ENCODE results near the gene SUGCT.
"Not testable (repeated sequence)": the region's sequence is repeated elsewhere in the genome, so short reads cannot be mapped to it uniquely, and the experiment has no call there.

The SUGCT gene

GRCh38 chr7:40649247-40649646 is 514.4 kb downstream of the SUGCT start (continued):
- no peak for TF ChIP-seq ZNF626 (tag by site-specific recombination; IDR thresholded peaks at IDR 0.05)
- TF ChIP-seq MEIS1 (CRISPR knock-in tag; IDR thresholded peaks at IDR 0.05; ENCODE audit: borderline replicate concordance): no peak
- TF ChIP-seq ZNF529 (tag by site-specific recombination; IDR thresholded peaks at IDR 0.05; ENCODE audit: insufficient replicate concordance): no peak

GRCh38 chr7:40650903-40651302 is 516.1 kb downstream of the SUGCT start:
- H3K36me3 ChIP-seq (ENCODE audit: control insufficient read depth in 2 of 2, insufficient read depth in 1 of 2, low read length in 2 of 2); CTCF ChIA-PET; H3K27ac ChIP-seq (ENCODE audit: extremely low read depth, low read depth, low read length); H3K4me1 ChIP-seq (ENCODE audit: control insufficient read depth, insufficient read depth, low read length); POLR2A ChIA-PET; H3K4me3 ChIP-seq (ENCODE audit: low read depth, low read length); H3K9me3 ChIP-seq (ENCODE audit: control insufficient read depth, insufficient read depth, low read depth, low read length): not testable (repeated sequence)
- TF ChIP-seq ZNF146 (tag by site-specific recombination; IDR thresholded peaks at IDR 0.05): peak; percentile 46; the same call in 1 of the 2 replicates

GRCh38 chr7:40654171-40654570 is 519.4 kb downstream of the SUGCT start:
- H3K9me3 ChIP-seq (ENCODE audit: control insufficient read depth, insufficient read depth, low read depth, low read length): no peaks in the 10 kb centered on the region
- no peak overlapping the region for H3K27ac ChIP-seq (ENCODE audit: extremely low read depth, low read depth, low read length)
- H3K4me1 ChIP-seq (ENCODE audit: control insufficient read depth, insufficient read depth, low read length): no peaks in the 10 kb centered on the region
- no peak overlapping the region for H3K4me3 ChIP-seq (ENCODE audit: low read depth, low read length)
- no peaks in the 10 kb centered on the region for H3K36me3 ChIP-seq (ENCODE audit: control insufficient read depth in 2 of 2, insufficient read depth in 1 of 2, low read length in 2 of 2)
- ChIA-PET POLR2A (no interaction called here), CTCF (no interaction called here)
- TF ChIP-seq, protein P1, sequence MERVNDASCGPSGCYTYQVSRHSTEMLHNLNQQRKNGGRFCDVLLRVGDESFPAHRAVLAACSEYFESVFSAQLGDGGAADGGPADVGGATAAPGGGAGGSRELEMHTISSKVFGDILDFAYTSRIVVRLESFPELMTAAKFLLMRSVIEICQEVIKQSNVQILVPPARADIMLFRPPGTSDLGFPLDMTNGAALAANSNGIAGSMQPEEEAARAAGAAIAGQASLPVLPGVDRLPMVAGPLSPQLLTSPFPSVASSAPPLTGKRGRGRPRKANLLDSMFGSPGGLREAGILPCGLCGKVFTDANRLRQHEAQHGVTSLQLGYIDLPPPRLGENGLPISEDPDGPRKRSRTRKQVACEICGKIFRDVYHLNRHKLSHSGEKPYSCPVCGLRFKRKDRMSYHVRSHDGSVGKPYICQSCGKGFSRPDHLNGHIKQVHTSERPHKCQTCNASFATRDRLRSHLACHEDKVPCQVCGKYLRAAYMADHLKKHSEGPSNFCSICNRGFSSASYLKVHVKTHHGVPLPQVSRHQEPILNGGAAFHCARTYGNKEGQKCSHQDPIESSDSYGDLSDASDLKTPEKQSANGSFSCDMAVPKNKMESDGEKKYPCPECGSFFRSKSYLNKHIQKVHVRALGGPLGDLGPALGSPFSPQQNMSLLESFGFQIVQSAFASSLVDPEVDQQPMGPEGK (tag by site-specific recombination; IDR thresholded peaks at IDR 0.05): no peak
- TF ChIP-seq, protein P2, sequence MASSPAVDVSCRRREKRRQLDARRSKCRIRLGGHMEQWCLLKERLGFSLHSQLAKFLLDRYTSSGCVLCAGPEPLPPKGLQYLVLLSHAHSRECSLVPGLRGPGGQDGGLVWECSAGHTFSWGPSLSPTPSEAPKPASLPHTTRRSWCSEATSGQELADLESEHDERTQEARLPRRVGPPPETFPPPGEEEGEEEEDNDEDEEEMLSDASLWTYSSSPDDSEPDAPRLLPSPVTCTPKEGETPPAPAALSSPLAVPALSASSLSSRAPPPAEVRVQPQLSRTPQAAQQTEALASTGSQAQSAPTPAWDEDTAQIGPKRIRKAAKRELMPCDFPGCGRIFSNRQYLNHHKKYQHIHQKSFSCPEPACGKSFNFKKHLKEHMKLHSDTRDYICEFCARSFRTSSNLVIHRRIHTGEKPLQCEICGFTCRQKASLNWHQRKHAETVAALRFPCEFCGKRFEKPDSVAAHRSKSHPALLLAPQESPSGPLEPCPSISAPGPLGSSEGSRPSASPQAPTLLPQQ (tag by site-specific recombination; IDR thresholded peaks at IDR 0.05): no peak
- TF ChIP-seq KLF10 (tag by site-specific recombination; IDR thresholded peaks at IDR 0.05): no peak
- TF ChIP-seq ZNF610 (tag by site-specific recombination; IDR thresholded peaks at IDR 0.05; ENCODE audit: borderline replicate concordance): no peak

DNA sequence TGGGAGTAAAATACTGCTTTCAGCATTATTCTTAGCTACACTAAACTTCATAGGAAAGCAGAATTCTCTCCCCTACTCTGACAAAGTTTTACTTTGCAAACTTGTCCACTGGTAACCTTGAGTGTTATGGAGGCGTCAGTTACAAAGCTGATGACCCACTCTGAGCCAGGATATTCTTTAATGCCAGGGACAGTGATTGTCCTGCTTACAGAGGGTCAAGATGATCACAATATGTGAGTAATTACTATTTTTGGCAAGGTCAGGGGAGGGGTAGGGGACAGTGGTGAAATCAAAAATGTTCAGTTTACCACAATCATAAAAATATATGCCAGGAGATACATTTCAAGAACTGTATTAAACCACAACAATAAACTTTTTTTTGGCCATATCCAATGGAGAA is 520.6 kb downstream of the SUGCT start:
- TF ChIP-seq ZNF354C (tag by site-specific recombination; IDR thresholded peaks at IDR 0.05; ENCODE audit: borderline replicate concordance, low read depth) (no peak), ZXDB (tag by site-specific recombination; IDR thresholded peaks at IDR 0.05) (no peak), OVOL3 (tag by site-specific recombination; IDR thresholded peaks at IDR 0.05) (no peak), ZNF132 (tag by site-specific recombination; IDR thresholded peaks at IDR 0.05; ENCODE audit: borderline replicate concordance) (no peak), REPIN1 (tag by site-specific recombination; IDR thresholded peaks at IDR 0.05; ENCODE audit: low read depth) (no peak), ZNF148 (tag by site-specific recombination; IDR thresholded peaks at IDR 0.05; ENCODE audit: borderline replicate concordance) (no peak)
- POLR2A ChIA-PET: interaction anchor here (0.6 kb wide), 1 partner anchor 357 kb away, joined by 3 read pairs; no protein-coding TSS in a partner anchor

More for the DNA sequence above, 520.6 kb downstream of the SUGCT start:
- no peaks in the 10 kb centered on the region for H3K4me1 ChIP-seq (ENCODE audit: control insufficient read depth, insufficient read depth, low read length)
- no peaks in the 10 kb centered on the region for H3K36me3 ChIP-seq (ENCODE audit: control insufficient read depth in 2 of 2, insufficient read depth in 1 of 2, low read length in 2 of 2)
- H3K4me3 ChIP-seq (ENCODE audit: low read depth, low read length): no peak overlapping the region
- H3K9me3 ChIP-seq (ENCODE audit: control insufficient read depth, insufficient read depth, low read depth, low read length): no peaks in the 10 kb centered on the region
- CTCF ChIA-PET: no interaction called here
- H3K27ac ChIP-seq (ENCODE audit: extremely low read depth, low read depth, low read length): no peak overlapping the region

Measured in HEK293 (cell line).